HAP-1 (cell line): ENCODE data around the gene SHPK.

Experiments used
- DNase-seq, 2 experiments: peaks; one replicate each; pipeline ENCODE4 v3.0.0-alpha.2; 2016 to 2020; ENCODE audit warnings: low spot score in 2 of 2
- H3K27me3 ChIP-seq: fragments of 250-450 bp; sonication (Bioruptor Pico); 2 replicates; pipeline ENCODE4 v1.5.1; 2020; ENCODE audit warnings: low read depth, mild to moderate bottlenecking, moderate library complexity
- H3K36me3 ChIP-seq: fragments of 250-450 bp; sonication (Bioruptor Pico); replicated peaks from 2 replicates; pipeline ENCODE4 v1.5.1; 2020; ENCODE audit warnings: mild to moderate bottlenecking
- H3K4me1 ChIP-seq: fragments of 250-450 bp; sonication (Bioruptor Pico); 2 replicates; pipeline ENCODE4 v1.5.1; 2020; ENCODE audit warnings: mild to moderate bottlenecking
- H3K4me3 ChIP-seq: fragments of 250-450 bp; sonication (Bioruptor Pico); 2 replicates; pipeline ENCODE4 v1.5.1; 2020; ENCODE audit warnings: mild to moderate bottlenecking, moderate library complexity
- H3K9me3 ChIP-seq: fragments of 250-450 bp; sonication (Bioruptor Pico); 2 replicates; pipeline ENCODE4 v1.5.1; 2020; ENCODE audit warnings: mild to moderate bottlenecking, moderate library complexity
- in situ Hi-C: fragments of 300-500 bp; cut with MboI; formaldehyde crosslinking; loops from 3 replicates; pipeline ENCODE4 v1.14.3; 2020; ENCODE audit warnings: low sequenced_read_pairs, inconsistent platforms, mixed read lengths

The SHPK gene

GRCh38 chr17:3656353-3656752, 20.3 kb upstream of the SHPK start:
- H3K4me3 ChIP-seq = no peak overlapping the region
- DNase-seq = no peak
- H3K4me1 ChIP-seq = no peaks in the 10 kb centered on the region
- H3K36me3 ChIP-seq = no peaks in the 10 kb centered on the region; the same call in 1 of the 2 replicates
- H3K9me3 ChIP-seq = no peaks in the 10 kb centered on the region
- in situ Hi-C loops = no loop called here
- H3K27me3 ChIP-seq = no peaks in the 10 kb centered on the region

DNA sequence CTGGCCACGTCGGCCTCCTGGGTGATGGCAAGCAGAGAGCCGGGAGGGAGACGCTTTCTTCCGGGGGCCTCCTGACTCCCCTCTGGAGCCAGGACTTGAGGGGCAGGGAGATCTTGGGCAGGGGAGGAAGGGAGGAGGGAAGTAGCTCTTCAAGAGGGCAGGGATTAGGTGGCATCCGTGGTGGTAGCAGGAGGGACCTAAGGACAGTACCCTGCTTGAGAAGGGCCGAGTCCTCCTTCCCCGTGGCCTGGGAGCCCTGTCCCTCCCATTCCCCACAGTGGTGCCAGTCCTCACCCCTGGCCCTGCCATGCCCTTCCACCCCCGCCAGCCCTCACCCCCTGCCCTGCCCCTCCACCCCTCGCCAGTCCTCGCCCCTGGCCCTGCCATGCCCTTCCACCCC, 19.7 kb upstream of the SHPK start:
- in situ Hi-C loops = no loop called here
- H3K4me3 ChIP-seq = no peak overlapping the region

GRCh38 chr17:3647769-3648555, 11.9 kb upstream of the SHPK start:
- peak in 1 of 2 experiments; percentile 69 for DNase-seq
- in situ Hi-C loops = no loop called here
- H3K9me3 ChIP-seq = no peaks in the 10 kb centered on the region
- no peaks in the 10 kb centered on the region; the same call in 1 of the 2 replicates for H3K36me3 ChIP-seq
- H3K4me3 ChIP-seq = no peak overlapping the region
- H3K4me1 ChIP-seq = no peaks in the 10 kb centered on the region
- H3K27me3 ChIP-seq = no peaks in the 10 kb centered on the region

More for the DNA sequence above, 19.7 kb upstream of the SHPK start:
- no peaks in the 10 kb centered on the region; the same call in 1 of the 2 replicates for H3K36me3 ChIP-seq
- H3K9me3 ChIP-seq = no peaks in the 10 kb centered on the region
- no peaks in the 10 kb centered on the region for H3K27me3 ChIP-seq
- no peak for DNase-seq
- H3K4me1 ChIP-seq = no peaks in the 10 kb centered on the region

DNA sequence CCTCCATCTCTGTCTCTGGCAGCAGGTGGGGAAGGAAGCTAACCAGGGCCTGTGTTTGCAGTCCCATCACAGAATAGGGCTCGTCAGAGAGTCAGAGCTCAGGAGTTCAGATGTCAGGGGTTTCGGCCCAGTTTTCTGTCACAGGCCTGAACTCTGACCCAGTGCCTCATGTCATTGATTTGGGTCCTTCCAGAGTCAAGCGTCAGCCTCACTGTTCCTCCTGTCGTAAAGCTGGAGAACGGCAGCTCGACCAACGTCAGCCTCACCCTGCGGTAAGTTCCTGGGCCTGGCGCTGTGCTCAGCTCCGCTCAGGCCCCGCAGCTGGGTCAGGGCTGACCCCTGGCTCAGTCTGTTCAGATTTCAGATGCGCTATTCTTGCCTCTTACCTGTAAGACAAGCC, 11.2 kb upstream of the SHPK start:
- DNase-seq = no peak
- H3K4me3 ChIP-seq = no peak overlapping the region
- in situ Hi-C loops = no loop called here
- no peaks in the 10 kb centered on the region for H3K4me1 ChIP-seq
- no peaks in the 10 kb centered on the region for H3K9me3 ChIP-seq
- no peaks in the 10 kb centered on the region; the same call in 1 of the 2 replicates for H3K36me3 ChIP-seq
- no peaks in the 10 kb centered on the region for H3K27me3 ChIP-seq

DNA sequence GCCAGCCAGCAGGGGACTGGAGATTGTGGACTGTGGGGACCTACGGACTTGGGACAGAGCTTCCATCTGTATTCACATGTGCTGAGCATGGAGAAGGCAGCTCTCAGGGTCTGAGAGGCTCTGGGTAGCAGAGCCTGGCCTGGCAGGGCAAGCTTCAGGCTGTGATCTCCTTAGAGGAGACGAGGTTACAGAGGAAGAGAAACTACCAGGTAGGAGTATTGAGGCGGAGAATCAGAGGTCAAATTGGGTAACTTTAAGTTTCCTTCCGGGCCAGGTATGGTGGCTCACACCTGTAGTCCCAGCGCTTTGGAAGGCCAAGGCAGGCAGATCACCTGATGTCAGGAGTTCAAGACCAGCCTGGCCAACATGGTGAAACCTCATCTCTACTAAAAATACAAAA, 9.3 kb upstream of the SHPK start:
- H3K36me3 ChIP-seq = peaks cover 3% of the 10 kb centered on the region; the same call in 1 of the 2 replicates
- H3K4me1 ChIP-seq = no peaks in the 10 kb centered on the region

GRCh38 chr17:3643889-3644349, 7.9 kb upstream of the SHPK start:
- H3K27me3 ChIP-seq = no peaks in the 10 kb centered on the region
- H3K4me1 ChIP-seq = no peaks in the 10 kb centered on the region
- peaks cover 3% of the 10 kb centered on the region; the same call in 1 of the 2 replicates for H3K36me3 ChIP-seq
- DNase-seq = no peak
- in situ Hi-C loops = no loop called here
- no peaks in the 10 kb centered on the region for H3K9me3 ChIP-seq
- no peak overlapping the region for H3K4me3 ChIP-seq

More for the DNA sequence above, 9.3 kb upstream of the SHPK start:
- Histone ChIP-seq H3K4me3 (no peak overlapping the region), H3K27me3 (no peaks in the 10 kb centered on the region), H3K9me3 (no peaks in the 10 kb centered on the region)
- no peak for DNase-seq
- in situ Hi-C loops = no loop called here

DNA sequence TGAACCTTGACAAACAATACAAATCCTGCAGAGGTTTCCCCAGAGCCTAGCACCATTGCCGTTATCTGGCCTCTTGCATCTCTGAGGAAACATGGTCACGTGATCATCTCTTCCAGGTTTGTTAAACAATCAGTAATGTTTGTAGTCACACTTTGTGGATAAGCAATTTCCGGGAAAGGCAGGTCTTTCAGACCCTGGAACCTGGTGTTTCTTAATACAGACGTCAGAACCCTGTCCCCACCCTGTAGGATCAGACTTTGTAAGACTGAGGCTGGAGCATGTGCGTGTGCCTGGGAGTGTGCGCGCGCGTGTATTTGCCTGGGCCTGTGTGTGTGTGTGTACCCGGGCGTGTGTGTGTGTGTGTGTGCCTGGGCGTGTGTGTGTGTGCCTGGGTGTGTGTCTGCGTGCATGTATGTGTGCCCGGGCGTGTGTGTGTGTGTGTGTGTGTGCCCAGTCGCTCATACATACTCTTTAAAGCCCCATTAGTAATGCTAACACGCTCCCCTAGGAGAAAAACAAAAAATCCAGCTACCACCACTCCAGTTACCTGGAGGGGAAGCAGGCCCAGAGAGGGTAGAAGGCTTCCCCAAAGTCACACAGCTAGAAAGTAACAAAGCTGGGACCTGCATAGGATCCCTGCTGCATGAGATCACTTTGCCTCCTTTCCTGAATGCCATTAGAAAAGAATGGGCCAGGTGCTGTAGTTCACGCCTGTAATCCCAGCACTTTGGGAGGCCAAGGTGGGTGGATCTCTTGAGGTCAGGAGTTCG, 5.9 kb upstream of the SHPK start:
- Histone ChIP-seq H3K4me1 (no peaks in the 10 kb centered on the region), H3K36me3 (peaks cover 3% of the 10 kb centered on the region; the same call in 1 of the 2 replicates), H3K4me3 (no peak overlapping the region), H3K9me3 (no peaks in the 10 kb centered on the region), H3K27me3 (no peaks in the 10 kb centered on the region)
- in situ Hi-C loops = no loop called here
- no peak for DNase-seq

- no peaks in the 10 kb centered on the region for H3K9me3 ChIP-seq
- H3K4me1 ChIP-seq = no peaks in the 10 kb centered on the region
- no peaks in the 10 kb centered on the region for H3K27me3 ChIP-seq
- peaks cover 3% of the 10 kb centered on the region; the same call in 1 of the 2 replicates for H3K36me3 ChIP-seq
- no peak overlapping the region for H3K4me3 ChIP-seq
- no peak for DNase-seq
- in situ Hi-C loops = no loop called here
These were observed 5.0 kb upstream of the SHPK start for GRCh38 chr17:3641014-3641413.

DNA sequence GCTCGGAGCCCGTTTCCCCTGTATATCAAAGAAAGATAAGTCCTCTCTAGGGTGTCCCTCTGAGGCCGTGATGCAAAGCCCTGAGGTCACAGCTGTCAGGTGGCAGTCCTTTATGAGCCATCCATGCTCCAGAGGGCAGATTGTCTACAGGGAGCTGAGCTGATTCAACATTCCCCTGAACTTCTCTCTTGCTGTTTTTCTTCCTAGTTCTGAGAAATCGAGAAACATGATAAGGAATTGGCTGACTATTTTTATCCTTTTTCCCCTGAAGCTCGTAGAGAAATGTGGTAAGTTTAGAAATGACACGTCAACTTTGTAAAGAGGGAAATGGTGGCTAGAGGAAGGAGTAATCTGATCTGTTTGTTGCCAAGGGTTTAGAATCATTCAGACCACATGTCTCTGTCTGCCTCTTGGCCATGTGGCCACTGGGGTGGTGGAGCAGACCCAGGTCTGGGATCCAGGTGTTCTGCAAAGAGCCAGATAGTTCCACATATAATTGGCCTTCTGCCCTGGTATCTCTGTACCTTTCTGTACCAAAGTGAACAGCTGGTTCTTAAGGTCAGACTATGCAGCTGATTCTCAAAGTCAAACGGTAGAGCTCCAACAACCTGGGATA, 4.0 kb upstream of the SHPK start:
- Histone ChIP-seq H3K4me1 (no peaks in the 10 kb centered on the region; the same call in 1 of the 2 replicates), H3K4me3 (no peak overlapping the region), H3K27me3 (no peaks in the 10 kb centered on the region), H3K9me3 (no peaks in the 10 kb centered on the region; the same call in 1 of the 2 replicates), H3K36me3 (peaks cover 3% of the 10 kb centered on the region; the same call in 1 of the 2 replicates)
- no peak for DNase-seq
- in situ Hi-C loops = no loop called here

- H3K27me3 ChIP-seq = no peaks in the 10 kb centered on the region
- peaks cover 11% of the 10 kb centered on the region for H3K36me3 ChIP-seq
- in situ Hi-C loops = no loop called here
- DNase-seq = no peak
- H3K9me3 ChIP-seq = no peaks in the 10 kb centered on the region; the same call in 1 of the 2 replicates
- H3K4me1 ChIP-seq = peaks cover 4% of the 10 kb centered on the region
- peak overlapping the region; percentile 98 for H3K4me3 ChIP-seq
These were observed 891 bp upstream of the SHPK start for GRCh38 chr17:3636908-3637373.

DNA sequence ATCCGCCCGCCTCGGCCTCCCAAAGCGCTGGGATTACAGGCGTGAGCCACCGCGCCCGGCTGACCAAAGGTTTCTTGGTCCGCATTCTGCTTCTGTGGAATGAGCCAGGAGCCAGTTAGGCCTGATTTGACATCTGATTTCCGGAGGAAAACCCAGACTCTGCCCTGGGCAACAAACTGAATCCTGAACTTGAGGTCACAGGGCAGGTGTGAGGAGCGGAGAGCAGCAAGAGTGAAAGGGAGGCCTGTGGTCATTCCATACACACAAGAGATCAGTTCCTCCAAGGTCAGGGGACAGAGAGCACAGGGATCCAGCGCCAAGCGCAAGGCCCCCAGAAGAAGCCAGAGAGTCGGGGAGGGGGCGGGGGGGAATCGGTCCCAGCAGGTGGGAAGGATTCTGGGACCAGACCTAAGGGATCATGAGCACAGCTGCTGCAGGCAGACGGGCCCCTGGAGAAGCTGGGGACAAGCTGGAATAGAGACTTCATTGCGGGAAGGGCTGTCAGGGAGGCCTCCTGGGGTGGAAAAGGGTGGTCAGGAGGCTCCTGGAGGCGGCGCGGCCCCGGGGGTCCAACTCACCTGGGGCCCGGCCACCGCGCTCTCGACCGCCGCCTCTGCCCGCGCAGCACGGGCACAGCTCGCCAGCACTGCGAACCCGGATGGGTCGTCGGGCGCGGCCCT, 436 bp downstream of the SHPK start:
- H3K9me3 ChIP-seq = no peaks in the 10 kb centered on the region; the same call in 1 of the 2 replicates
- in situ Hi-C loops = no loop called here
- peaks cover 10% of the 10 kb centered on the region for H3K36me3 ChIP-seq
- no peaks in the 10 kb centered on the region for H3K27me3 ChIP-seq
- peaks cover 4% of the 10 kb centered on the region for H3K4me1 ChIP-seq
- peak overlapping the region; percentile 98 for H3K4me3 ChIP-seq
- DNase-seq = peak in 1 of 2 experiments; percentile 30

- no peak for DNase-seq
- H3K36me3 ChIP-seq = peaks cover 36% of the 10 kb centered on the region
- no peaks in the 10 kb centered on the region; the same call in 1 of the 2 replicates for H3K9me3 ChIP-seq
- no peak overlapping the region for H3K4me3 ChIP-seq
- H3K27me3 ChIP-seq = no peaks in the 10 kb centered on the region
- in situ Hi-C loops = no loop called here
- peaks cover 4% of the 10 kb centered on the region for H3K4me1 ChIP-seq
These were observed 3.8 kb downstream of the SHPK start for GRCh38 chr17:3632287-3632686.

DNA sequence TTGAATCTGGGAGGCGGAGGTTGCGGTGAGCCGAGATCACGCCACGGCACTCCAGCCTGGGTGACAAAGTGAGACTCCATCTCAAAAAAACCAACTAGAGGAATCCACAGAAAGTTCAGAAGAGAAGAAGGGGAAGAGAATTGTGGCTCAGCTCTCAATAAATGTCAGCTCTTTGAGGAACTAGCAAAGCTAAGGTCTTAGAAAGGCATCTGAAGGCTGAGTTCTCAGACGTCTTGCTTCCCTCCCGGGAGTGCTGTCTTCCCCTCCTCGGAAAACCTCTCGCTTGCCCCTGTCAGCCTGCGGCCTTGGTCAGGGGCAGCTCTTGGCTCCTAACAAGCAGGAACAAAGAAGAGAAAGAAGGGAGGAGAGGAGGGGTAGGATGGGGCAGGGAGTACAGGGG, 5.3 kb downstream of the SHPK start:
- in situ Hi-C loops = no loop called here
- H3K36me3 ChIP-seq = peaks cover 41% of the 10 kb centered on the region
- no peak for DNase-seq
- peaks cover 4% of the 10 kb centered on the region for H3K4me1 ChIP-seq
- H3K27me3 ChIP-seq = no peaks in the 10 kb centered on the region
- H3K9me3 ChIP-seq = no peaks in the 10 kb centered on the region; the same call in 1 of the 2 replicates
- no peak overlapping the region for H3K4me3 ChIP-seq
